ENCODE results near the gene MALRD1. TPM values are rescaled to one million over a fixed set of nuclear protein-coding genes. Genes with fewer than 3 reads are reported as not detected.

The MALRD1 gene
- total RNA-seq, 1 donor from 2014 or later: 1.5 TPM

- Mint-ChIP-seq H3K9me3 (ENCODE audit: low read depth) (no peaks in the 10 kb centered on the region), H3K36me3 (ENCODE audit: insufficient read depth) (no peaks in the 10 kb centered on the region), H3K4me3 (ENCODE audit: low read depth) (no peak overlapping the region), H3K27me3 (no peaks in the 10 kb centered on the region), H3K27ac (no peak overlapping the region), H3K4me1 (ENCODE audit: low read depth) (no peaks in the 10 kb centered on the region)
- DNase-seq (ENCODE audit: low spot score, unreplicated experiment): no peak
- TF ChIP-seq CTCF (IDR thresholded peaks at IDR 0.05; ENCODE audit: unreplicated experiment): no peak
Observed at GRCh38 chr10:19328582-19328981, 280.0 kb downstream of the MALRD1 start.

- DNase-seq (ENCODE audit: low spot score, unreplicated experiment): no peak
- no peak for TF ChIP-seq CTCF (IDR thresholded peaks at IDR 0.05; ENCODE audit: unreplicated experiment)
- Mint-ChIP-seq H3K9me3 (ENCODE audit: low read depth) (no peaks in the 10 kb centered on the region), H3K4me3 (ENCODE audit: low read depth) (no peak overlapping the region), H3K36me3 (ENCODE audit: insufficient read depth) (no peaks in the 10 kb centered on the region), H3K27me3 (no peaks in the 10 kb centered on the region), H3K4me1 (ENCODE audit: low read depth) (no peaks in the 10 kb centered on the region), H3K27ac (no peak overlapping the region)
Observed at GRCh38 chr10:19329475-19329874, 280.9 kb downstream of the MALRD1 start.

GRCh38 chr10:19332304-19332703, 283.7 kb downstream of the MALRD1 start:
- Mint-ChIP-seq H3K27me3 (no peaks in the 10 kb centered on the region), H3K4me3 (ENCODE audit: low read depth) (no peak overlapping the region), H3K9me3 (ENCODE audit: low read depth) (no peaks in the 10 kb centered on the region), H3K36me3 (ENCODE audit: insufficient read depth) (no peaks in the 10 kb centered on the region), H3K4me1 (ENCODE audit: low read depth) (no peaks in the 10 kb centered on the region), H3K27ac (no peak overlapping the region)
- no peak for TF ChIP-seq CTCF (IDR thresholded peaks at IDR 0.05; ENCODE audit: unreplicated experiment)
- no peak for DNase-seq (ENCODE audit: low spot score, unreplicated experiment)

- Mint-ChIP-seq H3K27ac (no peak overlapping the region), H3K4me3 (ENCODE audit: low read depth) (no peak overlapping the region)
Observed at GRCh38 chr10:19333631-19334030, 285.0 kb downstream of the MALRD1 start.

GRCh38 chr10:19347621-19348020, 299.0 kb downstream of the MALRD1 start:
- H3K4me1 Mint-ChIP-seq (ENCODE audit: low read depth): peaks cover 7% of the 10 kb centered on the region
- DNase-seq (ENCODE audit: low spot score, unreplicated experiment): no peak
- no peaks in the 10 kb centered on the region for H3K9me3 Mint-ChIP-seq (ENCODE audit: low read depth)
- H3K27ac Mint-ChIP-seq: no peak overlapping the region
- H3K27me3 Mint-ChIP-seq: peaks cover 2% of the 10 kb centered on the region
- H3K4me3 Mint-ChIP-seq (ENCODE audit: low read depth): no peak overlapping the region
- no peaks in the 10 kb centered on the region for H3K36me3 Mint-ChIP-seq (ENCODE audit: insufficient read depth)
- TF ChIP-seq CTCF (IDR thresholded peaks at IDR 0.05; ENCODE audit: unreplicated experiment): peak; percentile 48

More at GRCh38 chr10:19333631-19334030, 285.0 kb downstream of the MALRD1 start:
- TF ChIP-seq CTCF (IDR thresholded peaks at IDR 0.05; ENCODE audit: unreplicated experiment): no peak
- Mint-ChIP-seq H3K36me3 (ENCODE audit: insufficient read depth) (no peaks in the 10 kb centered on the region), H3K9me3 (ENCODE audit: low read depth) (no peaks in the 10 kb centered on the region), H3K27me3 (no peaks in the 10 kb centered on the region), H3K4me1 (ENCODE audit: low read depth) (no peaks in the 10 kb centered on the region)
- DNase-seq (ENCODE audit: low spot score, unreplicated experiment): no peak

All from progenitor cell of endocrine pancreas (in vitro differentiated cells).